Measurements from ENCODE around the gene GDAP1L1. TPM values are rescaled to one million over a fixed set of nuclear protein-coding genes. Genes with fewer than 3 reads are reported as not detected.
A peak's percentile ranks its signal among the peaks of the same experiment; 100 is the strongest.

Gene GDAP1L1
- total and polyA plus RNA-seq, 4 donors: not detected

DNA sequence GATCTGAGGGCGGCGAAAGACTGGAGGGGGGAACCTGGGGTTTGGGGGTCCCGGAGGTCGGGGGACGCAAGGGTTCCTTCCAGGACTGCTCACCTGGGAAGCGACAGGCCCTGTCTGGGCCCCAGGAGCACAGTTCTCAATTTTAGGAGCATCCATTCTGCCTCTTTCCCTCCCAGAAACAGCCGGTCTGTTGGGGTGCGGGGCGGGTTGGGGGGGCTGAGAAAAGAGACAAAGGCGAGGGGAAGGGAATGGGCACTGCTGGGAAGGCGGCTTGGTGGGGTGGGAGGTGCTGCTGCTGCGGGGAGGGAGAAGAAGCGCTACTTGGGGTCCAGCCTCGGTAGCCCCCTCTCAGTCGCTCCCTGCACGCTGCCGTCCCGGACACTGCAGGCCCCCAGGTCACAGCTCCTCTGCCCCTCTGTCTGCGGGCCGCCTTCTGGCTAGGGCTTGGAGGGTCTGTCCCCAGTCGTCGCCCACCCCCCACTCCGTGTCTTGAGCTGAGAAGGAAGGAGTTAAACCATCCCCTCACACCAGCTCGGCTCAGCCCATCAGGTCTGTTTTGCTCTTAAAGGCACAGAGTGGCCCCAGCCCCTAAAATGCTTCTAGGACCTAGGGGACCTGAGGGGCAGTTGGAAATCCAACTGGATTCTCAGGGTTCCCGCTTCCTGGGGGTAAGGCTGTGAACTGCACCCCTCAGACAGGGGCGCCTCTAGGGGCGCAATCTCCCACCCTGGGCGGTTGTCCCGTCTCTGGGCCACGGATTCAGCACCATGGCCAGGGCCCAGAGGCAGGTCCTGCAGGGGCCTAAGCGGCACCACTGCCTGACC, 690 bp downstream of the GDAP1L1 start:
- Histone ChIP-seq H3K9ac (ENCODE audit: low read depth in 1 of 2, low read length in 2 of 2) (no peak overlapping the region), H3K4me3 (ENCODE audit: low read depth in 1 of 3, low read length in 3 of 3) (no peak overlapping the region), H3K36me3 (ENCODE audit: control insufficient read depth in 4 of 4, insufficient read depth in 3 of 4, low read depth in 1 of 4, low read length in 3 of 4) (no peaks in the 10 kb centered on the region), H3K9me3 (ENCODE audit: control insufficient read depth in 4 of 4, low read length in 3 of 4) (no peaks in the 10 kb centered on the region), H3K27ac (ENCODE audit: low read depth in 1 of 2, low read length in 2 of 2) (no peak overlapping the region), H3K27me3 (ENCODE audit: control insufficient read depth in 4 of 4, insufficient read depth in 4 of 4, low read length in 3 of 4) (peaks cover 0 to 2% (median 0%) of the 10 kb centered on the region in 4 donors), H3K4me1 (ENCODE audit: control insufficient read depth in 4 of 4, insufficient read depth in 4 of 4, low read length in 3 of 4) (peaks cover 0 to 5% (median 2%) of the 10 kb centered on the region in 4 donors)
- DNase-seq (ENCODE audit: low spot score): peak; percentile 56
- TF ChIP-seq, protein P1, sequence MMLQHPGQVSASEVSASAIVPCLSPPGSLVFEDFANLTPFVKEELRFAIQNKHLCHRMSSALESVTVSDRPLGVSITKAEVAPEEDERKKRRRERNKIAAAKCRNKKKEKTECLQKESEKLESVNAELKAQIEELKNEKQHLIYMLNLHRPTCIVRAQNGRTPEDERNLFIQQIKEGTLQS (IDR thresholded peaks at IDR 0.05): no peak
- TF ChIP-seq, protein P2, sequence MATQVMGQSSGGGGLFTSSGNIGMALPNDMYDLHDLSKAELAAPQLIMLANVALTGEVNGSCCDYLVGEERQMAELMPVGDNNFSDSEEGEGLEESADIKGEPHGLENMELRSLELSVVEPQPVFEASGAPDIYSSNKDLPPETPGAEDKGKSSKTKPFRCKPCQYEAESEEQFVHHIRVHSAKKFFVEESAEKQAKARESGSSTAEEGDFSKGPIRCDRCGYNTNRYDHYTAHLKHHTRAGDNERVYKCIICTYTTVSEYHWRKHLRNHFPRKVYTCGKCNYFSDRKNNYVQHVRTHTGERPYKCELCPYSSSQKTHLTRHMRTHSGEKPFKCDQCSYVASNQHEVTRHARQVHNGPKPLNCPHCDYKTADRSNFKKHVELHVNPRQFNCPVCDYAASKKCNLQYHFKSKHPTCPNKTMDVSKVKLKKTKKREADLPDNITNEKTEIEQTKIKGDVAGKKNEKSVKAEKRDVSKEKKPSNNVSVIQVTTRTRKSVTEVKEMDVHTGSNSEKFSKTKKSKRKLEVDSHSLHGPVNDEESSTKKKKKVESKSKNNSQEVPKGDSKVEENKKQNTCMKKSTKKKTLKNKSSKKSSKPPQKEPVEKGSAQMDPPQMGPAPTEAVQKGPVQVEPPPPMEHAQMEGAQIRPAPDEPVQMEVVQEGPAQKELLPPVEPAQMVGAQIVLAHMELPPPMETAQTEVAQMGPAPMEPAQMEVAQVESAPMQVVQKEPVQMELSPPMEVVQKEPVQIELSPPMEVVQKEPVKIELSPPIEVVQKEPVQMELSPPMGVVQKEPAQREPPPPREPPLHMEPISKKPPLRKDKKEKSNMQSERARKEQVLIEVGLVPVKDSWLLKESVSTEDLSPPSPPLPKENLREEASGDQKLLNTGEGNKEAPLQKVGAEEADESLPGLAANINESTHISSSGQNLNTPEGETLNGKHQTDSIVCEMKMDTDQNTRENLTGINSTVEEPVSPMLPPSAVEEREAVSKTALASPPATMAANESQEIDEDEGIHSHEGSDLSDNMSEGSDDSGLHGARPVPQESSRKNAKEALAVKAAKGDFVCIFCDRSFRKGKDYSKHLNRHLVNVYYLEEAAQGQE (IDR thresholded peaks at IDR 0.05): peak; percentile 98
- TF ChIP-seq FOXA1 (IDR thresholded peaks at IDR 0.05) (no peak), NR2F2 (IDR thresholded peaks at IDR 0.05) (no peak), HNF4A (conservative IDR thresholded peaks at IDR 0.05) (no peak), EGR1 (IDR thresholded peaks at IDR 0.05; ENCODE audit: low read depth in 2 of 2) (no peak)
- TF ChIP-seq, protein P3, sequence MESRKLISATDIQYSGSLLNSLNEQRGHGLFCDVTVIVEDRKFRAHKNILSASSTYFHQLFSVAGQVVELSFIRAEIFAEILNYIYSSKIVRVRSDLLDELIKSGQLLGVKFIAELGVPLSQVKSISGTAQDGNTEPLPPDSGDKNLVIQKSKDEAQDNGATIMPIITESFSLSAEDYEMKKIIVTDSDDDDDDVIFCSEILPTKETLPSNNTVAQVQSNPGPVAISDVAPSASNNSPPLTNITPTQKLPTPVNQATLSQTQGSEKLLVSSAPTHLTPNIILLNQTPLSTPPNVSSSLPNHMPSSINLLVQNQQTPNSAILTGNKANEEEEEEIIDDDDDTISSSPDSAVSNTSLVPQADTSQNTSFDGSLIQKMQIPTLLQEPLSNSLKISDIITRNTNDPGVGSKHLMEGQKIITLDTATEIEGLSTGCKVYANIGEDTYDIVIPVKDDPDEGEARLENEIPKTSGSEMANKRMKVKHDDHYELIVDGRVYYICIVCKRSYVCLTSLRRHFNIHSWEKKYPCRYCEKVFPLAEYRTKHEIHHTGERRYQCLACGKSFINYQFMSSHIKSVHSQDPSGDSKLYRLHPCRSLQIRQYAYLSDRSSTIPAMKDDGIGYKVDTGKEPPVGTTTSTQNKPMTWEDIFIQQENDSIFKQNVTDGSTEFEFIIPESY (IDR thresholded peaks at IDR 0.05): no peak
- TF ChIP-seq, protein P4, sequence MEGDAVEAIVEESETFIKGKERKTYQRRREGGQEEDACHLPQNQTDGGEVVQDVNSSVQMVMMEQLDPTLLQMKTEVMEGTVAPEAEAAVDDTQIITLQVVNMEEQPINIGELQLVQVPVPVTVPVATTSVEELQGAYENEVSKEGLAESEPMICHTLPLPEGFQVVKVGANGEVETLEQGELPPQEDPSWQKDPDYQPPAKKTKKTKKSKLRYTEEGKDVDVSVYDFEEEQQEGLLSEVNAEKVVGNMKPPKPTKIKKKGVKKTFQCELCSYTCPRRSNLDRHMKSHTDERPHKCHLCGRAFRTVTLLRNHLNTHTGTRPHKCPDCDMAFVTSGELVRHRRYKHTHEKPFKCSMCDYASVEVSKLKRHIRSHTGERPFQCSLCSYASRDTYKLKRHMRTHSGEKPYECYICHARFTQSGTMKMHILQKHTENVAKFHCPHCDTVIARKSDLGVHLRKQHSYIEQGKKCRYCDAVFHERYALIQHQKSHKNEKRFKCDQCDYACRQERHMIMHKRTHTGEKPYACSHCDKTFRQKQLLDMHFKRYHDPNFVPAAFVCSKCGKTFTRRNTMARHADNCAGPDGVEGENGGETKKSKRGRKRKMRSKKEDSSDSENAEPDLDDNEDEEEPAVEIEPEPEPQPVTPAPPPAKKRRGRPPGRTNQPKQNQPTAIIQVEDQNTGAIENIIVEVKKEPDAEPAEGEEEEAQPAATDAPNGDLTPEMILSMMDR (IDR thresholded peaks at IDR 0.05; ENCODE audit: low read depth, low read length, missing input control): peak; percentile 11
- TF ChIP-seq, protein P5, sequence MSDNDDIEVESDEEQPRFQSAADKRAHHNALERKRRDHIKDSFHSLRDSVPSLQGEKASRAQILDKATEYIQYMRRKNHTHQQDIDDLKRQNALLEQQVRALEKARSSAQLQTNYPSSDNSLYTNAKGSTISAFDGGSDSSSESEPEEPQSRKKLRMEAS (IDR thresholded peaks at IDR 0.05): no peak
- 20% methylated on average over 31 of the region's 31 CpGs for WGBS

DNA sequence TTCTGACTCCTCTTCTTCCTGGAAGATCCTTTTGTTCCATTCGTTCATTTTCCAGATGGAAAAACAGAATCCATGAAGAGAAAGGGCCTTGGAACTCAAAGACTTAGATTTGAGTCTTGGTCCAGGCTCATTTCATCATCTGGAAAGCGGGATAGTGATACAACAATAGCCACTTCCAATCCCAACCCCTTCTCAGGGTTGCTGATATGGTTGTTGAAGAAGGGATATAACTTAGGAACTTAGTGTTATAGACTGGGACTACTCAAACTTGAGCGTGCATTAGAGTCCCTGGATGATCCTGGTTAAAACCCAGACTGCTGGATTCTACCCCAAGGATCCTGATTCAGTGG, 1.3 kb downstream of the GDAP1L1 start:
- no peak for TF ChIP-seq YY1 (IDR thresholded peaks at IDR 0.05)
- no peak for TF ChIP-seq RXRA (IDR thresholded peaks at IDR 0.05)
- TF ChIP-seq HNF4G (IDR thresholded peaks at IDR 0.05): no peak
- TF ChIP-seq TAF1 (conservative IDR thresholded peaks at IDR 0.05): no peak
- TF ChIP-seq, protein P3 (IDR thresholded peaks at IDR 0.05): no peak
- TF ChIP-seq, protein P2 (IDR thresholded peaks at IDR 0.05): no peak
- TF ChIP-seq FOXA1 (IDR thresholded peaks at IDR 0.05): no peak
- H3K4me3 ChIP-seq (ENCODE audit: low read depth in 1 of 3, low read length in 3 of 3): no peak overlapping the region
- no peak for DNase-seq (ENCODE audit: low spot score)
- no peaks in the 10 kb centered on the region for H3K9me3 ChIP-seq (ENCODE audit: control insufficient read depth in 4 of 4, low read length in 3 of 4)
- no peaks in the 10 kb centered on the region for H3K36me3 ChIP-seq (ENCODE audit: control insufficient read depth in 4 of 4, insufficient read depth in 3 of 4, low read depth in 1 of 4, low read length in 3 of 4)
- H3K27ac ChIP-seq (ENCODE audit: low read depth in 1 of 2, low read length in 2 of 2): no peak overlapping the region
- peaks cover 0 to 2% (median 0%) of the 10 kb centered on the region in 4 donors for H3K27me3 ChIP-seq (ENCODE audit: control insufficient read depth in 4 of 4, insufficient read depth in 4 of 4, low read length in 3 of 4)
- H3K4me1 ChIP-seq (ENCODE audit: control insufficient read depth in 4 of 4, insufficient read depth in 4 of 4, low read length in 3 of 4): peaks cover 0 to 5% (median 2%) of the 10 kb centered on the region in 4 donors
- 58% methylated on average over 3 of the region's 3 CpGs for WGBS
- H3K9ac ChIP-seq (ENCODE audit: low read depth in 1 of 2, low read length in 2 of 2): no peak overlapping the region
